Liver (tissue), 9 donors: ENCODE measurements around the gene CCDC69. TPM values are rescaled to one million over a fixed set of nuclear protein-coding genes. Genes with fewer than 3 reads are reported as not detected.

Experiments used
- DNase-seq: peaks from one replicate; pipeline ENCODE4 v3.0.0-alpha.2; 2017; ENCODE audit warnings: low spot score
- H3K27ac ChIP-seq, 2 donors: one replicate each; pipeline ENCODE4 v1.7.0; 2013; ENCODE audit warnings: inconsistent platforms in 2 of 2, low read length in 2 of 2, control low read depth in 1 of 2, low read depth in 1 of 2, mild to moderate bottlenecking in 1 of 2
- H3K27me3 ChIP-seq, 4 donors: one replicate each; pipeline versions ENCODE4 v1.6.1 to v1.7.0; 2013; ENCODE audit warnings: low read length in 3 of 4, inconsistent platforms in 1 of 4, mild to moderate bottlenecking in 1 of 4, moderate library complexity in 1 of 4; ENCODE audit not compliant: control insufficient read depth in 4 of 4, insufficient read depth in 4 of 4
- H3K36me3 ChIP-seq, 4 donors: one replicate each; pipeline versions ENCODE4 v1.6.1 to v1.7.0; 2013; ENCODE audit warnings: low read length in 3 of 4, mild to moderate bottlenecking in 3 of 4, low read depth in 1 of 4, moderate library complexity in 1 of 4; ENCODE audit not compliant: control insufficient read depth in 4 of 4, insufficient read depth in 3 of 4
- H3K4me1 ChIP-seq, 4 donors: one replicate each; pipeline versions ENCODE4 v1.6.1 to v1.7.0; 2013; ENCODE audit warnings: low read length in 3 of 4, mild to moderate bottlenecking in 3 of 4, moderate library complexity in 1 of 4; ENCODE audit not compliant: control insufficient read depth in 4 of 4, insufficient read depth in 4 of 4
- H3K4me3 ChIP-seq, 3 donors: one replicate each; pipeline versions ENCODE4 v1.6.1 to v1.7.0; 2013; ENCODE audit warnings: low read length in 3 of 3, control low read depth in 1 of 3, low read depth in 1 of 3, mild to moderate bottlenecking in 1 of 3
- H3K9ac ChIP-seq, 2 donors: one replicate each; pipeline ENCODE4 v1.7.0; 2013; ENCODE audit warnings: low read length in 2 of 2, mild to moderate bottlenecking in 2 of 2, moderate library complexity in 2 of 2, control low read depth in 1 of 2, low read depth in 1 of 2
- H3K9me3 ChIP-seq, 4 donors: one replicate each; pipeline versions ENCODE4 v1.6.1 to v1.7.0; 2013; ENCODE audit warnings: low read length in 3 of 4; ENCODE audit not compliant: control insufficient read depth in 4 of 4
- EGR1 ChIP-seq, 2 donors: IDR thresholded peaks; 2 replicates each; pipeline ENCODE4 v1.6.1; 2016 to 2018; ENCODE audit warnings: antibody characterized with exemption in 2 of 2, low read depth in 2 of 2
- FOXA1 ChIP-seq: IDR thresholded peaks from 2 replicates; pipeline ENCODE4 v1.6.1; 2016; ENCODE audit warnings: antibody characterized with exemption
- FOXA2 ChIP-seq: IDR thresholded peaks from 2 replicates; pipeline ENCODE4 v1.6.1; 2016; ENCODE audit warnings: antibody characterized with exemption
- GABPA ChIP-seq, 2 donors: IDR thresholded peaks in 1 of 2; conservative IDR thresholded peaks in 1 of 2; 2 replicates each; pipeline ENCODE4 v1.6.1; 2016; ENCODE audit warnings: antibody characterized with exemption in 2 of 2, mild to moderate bottlenecking in 1 of 2, moderate library complexity in 1 of 2
- HNF4A ChIP-seq, 2 donors: conservative IDR thresholded peaks; 2 replicates each; pipeline ENCODE4 v1.6.1; 2016; ENCODE audit warnings: antibody characterized with exemption in 2 of 2, mild to moderate bottlenecking in 2 of 2
- HNF4G ChIP-seq: IDR thresholded peaks from 2 replicates; pipeline ENCODE4 v1.6.1; 2016; ENCODE audit warnings: antibody characterized with exemption
- JUND ChIP-seq, 2 donors: IDR thresholded peaks; 2 replicates each; pipeline ENCODE4 v1.6.1; 2016; ENCODE audit warnings: antibody characterized with exemption in 2 of 2
- RAD21 ChIP-seq, 2 donors: IDR thresholded peaks; 2 replicates each; pipeline ENCODE4 v1.6.1; 2016; ENCODE audit warnings: antibody characterized with exemption in 2 of 2, mild to moderate bottlenecking in 2 of 2
- SP1 ChIP-seq: IDR thresholded peaks from 2 replicates; pipeline ENCODE4 v1.6.1; 2018; ENCODE audit warnings: antibody characterized with exemption, mild to moderate bottlenecking
- TAF1 ChIP-seq: conservative IDR thresholded peaks from 2 replicates; pipeline ENCODE4 v1.6.1; 2016; ENCODE audit warnings: antibody characterized with exemption, mild to moderate bottlenecking
- YY1 ChIP-seq: IDR thresholded peaks from 2 replicates; pipeline ENCODE4 v1.6.1; 2016; ENCODE audit warnings: antibody characterized with exemption, mild to moderate bottlenecking
- WGBS: extraction: QIAGEN DNeasy Blood & Tissue Kit; methylation state at CpG from one replicate; pipeline ENCODE4 v1.1.7; 2013; 5-methylcytosine and 5-hydroxymethylcytosine counted together
- polyA plus RNA-seq, 2 donors: library from polyadenylated mRNA; stranded (reverse) in 1 of 2; unstranded in 1 of 2; fragments of 200-250 nt in 1 of 2; fragments of >200 nt in 1 of 2; fragmentation: Nextera tagmentation in 1 of 2; extraction: Ambion mirVana in 1 of 2; gene quantifications; one replicate each; pipeline versions ENCODE4 v1.2.1 to v1.2.3, GENCODE V29; 2013 to 2015
- total RNA-seq, 2 donors: library from RNA; depleted of rRNA; stranded (reverse); fragments of >200 nt; gene quantifications; one replicate each; pipeline ENCODE4 v1.2.3, GENCODE V29; 2014
- TF ChIP-seq, protein P1 (sequence below): IDR thresholded peaks from 2 replicates; pipeline ENCODE4 v1.6.1; 2016; ENCODE audit warnings: antibody characterized with exemption
- TF ChIP-seq, protein P2 (sequence below): IDR thresholded peaks from 2 replicates; pipeline ENCODE4 v1.6.1; 2016; ENCODE audit warnings: antibody characterized with exemption
- TF ChIP-seq, protein P3 (sequence below): fragments of 150-350 bp; IDR thresholded peaks from 2 replicates; pipeline ENCODE4 v1.5.1; 2017; ENCODE audit warnings: improper control_type of control experiment, low read depth, low read length; ENCODE audit not compliant: missing input control
- donor health status: healthy.
- donor health status: healthy.
- donor health status: healthy.
- donor health status: healthy.
- donor health status: healthy.

Gene CCDC69
- total and polyA plus RNA-seq, 4 donors, result 11.9 to 28.6 (median 18.0) TPM

DNA sequence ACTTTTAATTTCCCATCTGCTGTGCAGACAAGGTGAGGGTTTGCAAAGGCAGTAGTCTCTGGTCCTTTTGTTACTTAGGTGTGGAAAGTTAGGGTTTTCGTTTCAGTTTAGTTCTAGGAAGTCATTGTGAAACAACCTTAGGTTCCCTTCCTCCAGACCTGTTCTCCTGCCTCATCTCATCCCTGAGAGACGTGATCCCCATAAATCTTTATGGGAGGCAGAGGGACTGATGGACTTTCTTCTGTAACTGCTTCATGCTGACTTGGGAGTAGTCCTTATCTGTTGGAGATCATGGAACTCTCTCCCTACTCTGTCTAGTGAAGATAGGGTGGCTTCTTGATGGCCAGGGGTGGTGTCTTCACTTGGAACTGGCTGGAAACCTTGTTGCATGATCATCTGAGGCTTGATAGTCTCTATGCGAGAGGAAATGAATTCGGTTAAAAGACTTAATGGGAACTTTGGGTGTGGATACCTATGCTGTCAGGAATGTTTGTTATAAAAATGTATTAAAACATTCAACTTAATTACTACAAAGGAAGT is 21.9 kb upstream of the CCDC69 start (continued):
- TF ChIP-seq, protein P1, sequence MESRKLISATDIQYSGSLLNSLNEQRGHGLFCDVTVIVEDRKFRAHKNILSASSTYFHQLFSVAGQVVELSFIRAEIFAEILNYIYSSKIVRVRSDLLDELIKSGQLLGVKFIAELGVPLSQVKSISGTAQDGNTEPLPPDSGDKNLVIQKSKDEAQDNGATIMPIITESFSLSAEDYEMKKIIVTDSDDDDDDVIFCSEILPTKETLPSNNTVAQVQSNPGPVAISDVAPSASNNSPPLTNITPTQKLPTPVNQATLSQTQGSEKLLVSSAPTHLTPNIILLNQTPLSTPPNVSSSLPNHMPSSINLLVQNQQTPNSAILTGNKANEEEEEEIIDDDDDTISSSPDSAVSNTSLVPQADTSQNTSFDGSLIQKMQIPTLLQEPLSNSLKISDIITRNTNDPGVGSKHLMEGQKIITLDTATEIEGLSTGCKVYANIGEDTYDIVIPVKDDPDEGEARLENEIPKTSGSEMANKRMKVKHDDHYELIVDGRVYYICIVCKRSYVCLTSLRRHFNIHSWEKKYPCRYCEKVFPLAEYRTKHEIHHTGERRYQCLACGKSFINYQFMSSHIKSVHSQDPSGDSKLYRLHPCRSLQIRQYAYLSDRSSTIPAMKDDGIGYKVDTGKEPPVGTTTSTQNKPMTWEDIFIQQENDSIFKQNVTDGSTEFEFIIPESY, result no peak
- TF ChIP-seq FOXA2 (no peak), YY1 (no peak)

DNA sequence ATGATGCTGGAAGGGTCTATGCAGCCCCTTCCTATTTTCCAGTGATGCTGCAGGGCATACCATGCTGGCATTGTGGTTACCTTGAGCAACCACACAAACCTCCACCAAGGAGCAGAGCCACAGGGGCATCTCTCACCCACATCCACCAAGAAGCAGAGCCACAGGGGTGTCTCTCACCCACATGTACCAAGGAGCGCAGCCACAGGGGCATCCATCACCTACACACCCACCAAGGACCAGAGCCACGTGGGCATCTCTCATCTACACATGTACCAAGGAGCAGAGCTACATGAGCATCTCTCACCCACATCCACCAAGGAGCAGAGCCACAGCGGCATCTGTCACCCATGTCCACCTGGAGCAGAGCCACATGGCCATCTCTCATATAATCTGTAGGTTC is 20.3 kb upstream of the CCDC69 start:
- Histone ChIP-seq H3K4me1 (peaks cover 3 to 6% (median 5%) of the 10 kb centered on the region in 4 donors), H3K4me3 (no peak overlapping the region), H3K27ac (no peak overlapping the region), H3K27me3 (no peaks in the 10 kb centered on the region), H3K9ac (no peak overlapping the region), H3K9me3 (no peaks in the 10 kb centered on the region), H3K36me3 (no peaks in the 10 kb centered on the region)
- DNase-seq, result no peak
- TF ChIP-seq, protein P2, sequence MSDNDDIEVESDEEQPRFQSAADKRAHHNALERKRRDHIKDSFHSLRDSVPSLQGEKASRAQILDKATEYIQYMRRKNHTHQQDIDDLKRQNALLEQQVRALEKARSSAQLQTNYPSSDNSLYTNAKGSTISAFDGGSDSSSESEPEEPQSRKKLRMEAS, result no peak
- TF ChIP-seq HNF4A (conservative IDR thresholded peaks at IDR 0.05), result no peak
- TF ChIP-seq FOXA1, result no peak
- no peak for TF ChIP-seq FOXA2
- no peak for TF ChIP-seq TAF1
- TF ChIP-seq RAD21 (IDR thresholded peaks at IDR 0.05), result no peak
- TF ChIP-seq, protein P1, result no peak
- no peak for TF ChIP-seq EGR1 (IDR thresholded peaks at IDR 0.05; ENCODE audit: low read depth in 2 of 2)
- TF ChIP-seq JUND (IDR thresholded peaks at IDR 0.05), result no peak
- TF ChIP-seq, protein P3, sequence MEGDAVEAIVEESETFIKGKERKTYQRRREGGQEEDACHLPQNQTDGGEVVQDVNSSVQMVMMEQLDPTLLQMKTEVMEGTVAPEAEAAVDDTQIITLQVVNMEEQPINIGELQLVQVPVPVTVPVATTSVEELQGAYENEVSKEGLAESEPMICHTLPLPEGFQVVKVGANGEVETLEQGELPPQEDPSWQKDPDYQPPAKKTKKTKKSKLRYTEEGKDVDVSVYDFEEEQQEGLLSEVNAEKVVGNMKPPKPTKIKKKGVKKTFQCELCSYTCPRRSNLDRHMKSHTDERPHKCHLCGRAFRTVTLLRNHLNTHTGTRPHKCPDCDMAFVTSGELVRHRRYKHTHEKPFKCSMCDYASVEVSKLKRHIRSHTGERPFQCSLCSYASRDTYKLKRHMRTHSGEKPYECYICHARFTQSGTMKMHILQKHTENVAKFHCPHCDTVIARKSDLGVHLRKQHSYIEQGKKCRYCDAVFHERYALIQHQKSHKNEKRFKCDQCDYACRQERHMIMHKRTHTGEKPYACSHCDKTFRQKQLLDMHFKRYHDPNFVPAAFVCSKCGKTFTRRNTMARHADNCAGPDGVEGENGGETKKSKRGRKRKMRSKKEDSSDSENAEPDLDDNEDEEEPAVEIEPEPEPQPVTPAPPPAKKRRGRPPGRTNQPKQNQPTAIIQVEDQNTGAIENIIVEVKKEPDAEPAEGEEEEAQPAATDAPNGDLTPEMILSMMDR, result no peak
- WGBS, result 95% methylated on average over 3 of the region's 3 CpGs

DNA sequence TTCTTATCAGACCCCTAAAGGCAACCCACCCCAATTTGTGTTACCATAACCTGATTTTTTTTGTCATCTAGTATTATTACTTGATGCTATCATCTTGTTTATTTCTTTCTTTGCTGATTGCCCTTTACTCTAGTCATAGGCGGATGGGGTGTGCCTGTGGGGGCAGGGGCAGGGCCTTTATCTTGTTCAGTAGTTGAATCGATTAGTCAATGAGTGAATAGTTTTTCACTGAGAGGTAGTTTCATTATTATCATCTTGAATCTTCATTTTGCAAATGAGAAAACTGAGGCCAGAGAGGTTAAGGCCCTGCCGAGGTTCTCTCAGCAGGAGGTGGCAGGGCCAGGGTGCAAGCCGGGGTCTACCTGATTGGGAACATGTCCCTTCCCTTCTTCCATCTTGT is 19.7 kb upstream of the CCDC69 start:
- Histone ChIP-seq H3K4me1 (no peaks in the 10 kb centered on the region), H3K27me3 (no peaks in the 10 kb centered on the region), H3K9me3 (no peaks in the 10 kb centered on the region), H3K9ac (no peak overlapping the region), H3K27ac (no peak overlapping the region), H3K36me3 (no peaks in the 10 kb centered on the region), H3K4me3 (no peak overlapping the region)
- WGBS, result 94% methylated on average over 4 of the region's 4 CpGs
- no peak for TF ChIP-seq RAD21 (IDR thresholded peaks at IDR 0.05)
- TF ChIP-seq, protein P2, result no peak
- TF ChIP-seq HNF4G, result no peak
- no peak for TF ChIP-seq FOXA1
- TF ChIP-seq GABPA (IDR thresholded peaks at IDR 0.05 in 1 of 2, conservative IDR thresholded peaks at IDR 0.05 in 1 of 2), result no peak
- no peak for TF ChIP-seq HNF4A (conservative IDR thresholded peaks at IDR 0.05)
- TF ChIP-seq, protein P1, result no peak
- no peak for TF ChIP-seq FOXA2
- TF ChIP-seq, protein P3, result no peak
- TF ChIP-seq SP1, result no peak
- no peak for TF ChIP-seq TAF1
- no peak for DNase-seq
